ENCODE measurements around the gene SETD1B.

DNA sequence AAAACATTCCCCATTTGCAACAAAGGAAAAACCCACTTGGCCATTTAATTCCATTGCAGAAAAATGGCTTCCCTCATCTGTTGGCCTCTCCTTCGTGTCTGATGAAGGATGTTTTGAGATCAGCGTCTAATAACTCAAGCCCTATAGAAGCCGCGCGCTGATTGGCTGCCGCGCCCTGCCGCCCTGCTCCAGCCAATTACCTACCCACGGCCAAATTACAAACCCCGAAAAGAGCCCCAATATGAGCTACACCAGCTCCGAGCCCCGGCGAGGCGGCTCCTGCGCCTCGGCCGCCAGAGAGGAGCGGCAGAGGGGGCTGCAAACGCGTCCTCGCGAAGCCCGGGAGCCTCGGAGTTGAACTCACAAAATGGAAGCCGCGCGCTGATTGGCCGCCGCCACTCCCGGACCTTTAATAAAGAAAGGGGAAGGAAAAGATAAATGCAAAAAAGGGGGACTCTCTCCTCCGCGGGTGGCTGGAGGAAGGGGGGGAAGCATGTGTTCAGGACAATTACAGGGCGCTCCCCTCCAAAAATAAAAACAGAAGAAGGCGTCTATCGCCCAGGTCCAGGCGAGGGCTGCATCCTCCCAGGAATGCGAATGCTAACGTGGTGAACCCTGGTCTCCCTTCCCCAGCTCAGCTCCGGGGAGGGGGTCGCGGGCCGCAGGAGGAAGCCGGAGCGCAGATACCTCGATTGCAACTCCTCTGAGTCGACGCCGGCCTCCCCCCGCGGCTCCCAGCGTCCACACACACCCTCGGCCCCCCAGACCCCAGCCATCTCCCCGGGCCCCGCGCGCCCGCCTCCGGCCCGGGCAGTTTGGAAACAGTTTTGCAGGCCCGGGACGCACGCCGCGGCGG is 738 bp upstream of the SETD1B start:
- TF ChIP-seq, protein P1, sequence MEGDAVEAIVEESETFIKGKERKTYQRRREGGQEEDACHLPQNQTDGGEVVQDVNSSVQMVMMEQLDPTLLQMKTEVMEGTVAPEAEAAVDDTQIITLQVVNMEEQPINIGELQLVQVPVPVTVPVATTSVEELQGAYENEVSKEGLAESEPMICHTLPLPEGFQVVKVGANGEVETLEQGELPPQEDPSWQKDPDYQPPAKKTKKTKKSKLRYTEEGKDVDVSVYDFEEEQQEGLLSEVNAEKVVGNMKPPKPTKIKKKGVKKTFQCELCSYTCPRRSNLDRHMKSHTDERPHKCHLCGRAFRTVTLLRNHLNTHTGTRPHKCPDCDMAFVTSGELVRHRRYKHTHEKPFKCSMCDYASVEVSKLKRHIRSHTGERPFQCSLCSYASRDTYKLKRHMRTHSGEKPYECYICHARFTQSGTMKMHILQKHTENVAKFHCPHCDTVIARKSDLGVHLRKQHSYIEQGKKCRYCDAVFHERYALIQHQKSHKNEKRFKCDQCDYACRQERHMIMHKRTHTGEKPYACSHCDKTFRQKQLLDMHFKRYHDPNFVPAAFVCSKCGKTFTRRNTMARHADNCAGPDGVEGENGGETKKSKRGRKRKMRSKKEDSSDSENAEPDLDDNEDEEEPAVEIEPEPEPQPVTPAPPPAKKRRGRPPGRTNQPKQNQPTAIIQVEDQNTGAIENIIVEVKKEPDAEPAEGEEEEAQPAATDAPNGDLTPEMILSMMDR (IDR thresholded peaks at IDR 0.05): no peak
- peak; percentile 96 to 97 for TF ChIP-seq POLR2A (IDR thresholded peaks at IDR 0.05)

Data from adrenal gland (tissue), 5 donors.